ENCODE measurements around the gene NDST1. TPM values are rescaled to one million over a fixed set of nuclear protein-coding genes. Genes with fewer than 3 reads are reported as not detected.

The NDST1 gene
- polyA plus RNA-seq, 2 of the 4 experiments (the other 2 are of a cell fraction): 24.4 to 50.8 TPM

- CTCF ChIA-PET: interaction anchor here (1.0 to 18.8 kb wide), 5 partner anchors 10 to 150 kb away, joined by 3 to 180 read pairs (median 7); no protein-coding TSS in a partner anchor
- DNase-seq (ENCODE audit: low read depth in 1 of 2, low spot score in 1 of 2) (no peak), ATAC-seq (no peak), FAIRE-seq (no peak)
- TF ChIP-seq ELK1 (IDR thresholded peaks at IDR 0.05; ENCODE audit: low read depth, low read length) (no peak), JUN (IDR thresholded peaks at IDR 0.05) (no peak), EP300 (IDR thresholded peaks at IDR 0.05) (no peak), ZNF302 (CRISPR knock-in tag; IDR thresholded peaks at IDR 0.05) (no peak), BHLHE40 (IDR thresholded peaks at IDR 0.05; ENCODE audit: low read depth, low read length) (no peak), CTCF (IDR thresholded peaks at IDR 0.05) (no peak), RCOR1 (IDR thresholded peaks at IDR 0.05; ENCODE audit: low read depth, low read length) (no peak), HES2 (IDR thresholded peaks at IDR 0.05) (no peak), HOXB5 (CRISPR knock-in tag; IDR thresholded peaks at IDR 0.05) (no peak), PHF8 (IDR thresholded peaks at IDR 0.05; ENCODE audit: borderline replicate concordance, low read depth) (no peak), HOXB13 (CRISPR knock-in tag; IDR thresholded peaks at IDR 0.05; ENCODE audit: low read depth) (no peak), MAFK (IDR thresholded peaks at IDR 0.05; ENCODE audit: partially characterized antibody) (no peak), RARB (CRISPR knock-in tag; IDR thresholded peaks at IDR 0.05) (no peak), CEBPB (IDR thresholded peaks at IDR 0.05) (no peak), GATA3 (IDR thresholded peaks at IDR 0.05; ENCODE audit: borderline replicate concordance) (no peak), FOSL2 (IDR thresholded peaks at IDR 0.05) (no peak), FOSL2 (CRISPR knock-in tag; IDR thresholded peaks at IDR 0.05) (no peak)
- H3K4me2 ChIP-seq: no peak overlapping the region
- H3K9me3 ChIP-seq: no peaks in the 10 kb centered on the region
- peaks cover 2% of the 10 kb centered on the region for H3K4me1 ChIP-seq
- 98% methylated on average over 15 of the region's 15 CpGs for WGBS (ENCODE audit: missing lambda C conversion rate)
- no peak overlapping the region for H3K27ac ChIP-seq
- H3K4me3 ChIP-seq: no peak overlapping the region
- POLR2A ChIA-PET: no interaction called here
Observed at GRCh38 chr5:150548123-150548522, 40.2 kb downstream of the NDST1 start.

- Histone ChIP-seq H3K9me3 (no peaks in the 10 kb centered on the region), H3K4me1 (no peaks in the 10 kb centered on the region), H3K27ac (no peak overlapping the region), H3K4me2 (no peak overlapping the region), H3K4me3 (no peak overlapping the region)
- TF ChIP-seq EHMT2 (IDR thresholded peaks at IDR 0.05; ENCODE audit: low read depth): no peak
- TF ChIP-seq KDM5A (IDR thresholded peaks at IDR 0.05): no peak
- no peak for TF ChIP-seq MAFK (IDR thresholded peaks at IDR 0.05; ENCODE audit: partially characterized antibody)
- TF ChIP-seq SMC3 (IDR thresholded peaks at IDR 0.05): no peak
- ChIA-PET POLR2A (interaction anchor here (0.6 kb wide), 1 partner anchor 91 kb away, joined by 6 read pairs; no protein-coding TSS in a partner anchor), CTCF (interaction anchor here (1.6 to 18.8 kb wide), 3 partner anchors 8 to 89 kb away, joined by 4 to 180 read pairs (median 157); no protein-coding TSS in a partner anchor)
- DNase-seq (ENCODE audit: low read depth in 1 of 2, low spot score in 1 of 2) (no peak), ATAC-seq (no peak), FAIRE-seq (no peak)
- 96% methylated on average over 1 of the region's 1 CpG for WGBS (ENCODE audit: missing lambda C conversion rate)
Observed at GRCh38 chr5:150549735-150550134, 41.8 kb downstream of the NDST1 start.

- CTCF ChIA-PET: interaction anchor here (0.8 to 18.8 kb wide), 5 partner anchors 8 to 89 kb away, joined by 3 to 180 read pairs (median 4); no protein-coding TSS in a partner anchor
- TF ChIP-seq BCL3 (IDR thresholded peaks at IDR 0.05) (no peak), HMGXB4 (CRISPR knock-in tag; IDR thresholded peaks at IDR 0.05; ENCODE audit: borderline replicate concordance) (no peak), TP53 (CRISPR knock-in tag; IDR thresholded peaks at IDR 0.05) (no peak), RAD21 (conservative IDR thresholded peaks at IDR 0.05 in 1 of 2, IDR thresholded peaks at IDR 0.05 in 1 of 2) (no peak), JUNB (IDR thresholded peaks at IDR 0.05) (no peak), SMC3 (IDR thresholded peaks at IDR 0.05) (no peak), HEYL (CRISPR knock-in tag; IDR thresholded peaks at IDR 0.05) (no peak), HOXB5 (CRISPR knock-in tag; IDR thresholded peaks at IDR 0.05) (no peak), ATOH8 (CRISPR knock-in tag; IDR thresholded peaks at IDR 0.05; ENCODE audit: low read depth) (no peak)
Observed at GRCh38 chr5:150550286-150550685, 42.4 kb downstream of the NDST1 start.

More at GRCh38 chr5:150550286-150550685, 42.4 kb downstream of the NDST1 start:
- H3K4me3 ChIP-seq: no peak overlapping the region
- ATAC-seq (no peak), DNase-seq (ENCODE audit: low read depth in 1 of 2, low spot score in 1 of 2) (no peak), FAIRE-seq (no peak)
- POLR2A ChIA-PET: interaction anchor here (0.6 kb wide), 1 partner anchor 92 kb away, joined by 6 read pairs; no protein-coding TSS in a partner anchor
- no peaks in the 10 kb centered on the region for H3K4me1 ChIP-seq
- WGBS (ENCODE audit: missing lambda C conversion rate): 94% methylated on average over 8 of the region's 8 CpGs
- no peak overlapping the region for H3K4me2 ChIP-seq
- H3K9me3 ChIP-seq: no peaks in the 10 kb centered on the region
- no peak overlapping the region for H3K27ac ChIP-seq
